MM.1S (cell line): ENCODE data around the gene HNRNPH1.

ENCODE experiments used
- DNase-seq: peaks from one replicate; pipeline ENCODE4 v3.0.0-alpha.2; 2015
- H2AFZ ChIP-seq: fragments of 300-600 bp; sonication (generic); 2 replicates; pipeline ENCODE4 v1.6.0; 2016; ENCODE audit warnings: antibody characterized with exemption, low read length
- H3F3A ChIP-seq: fragments of 300-600 bp; sonication (generic); 2 replicates; pipeline ENCODE4 v1.6.1; 2016; ENCODE audit warnings: mild to moderate bottlenecking, antibody characterized with exemption, low read length, moderate library complexity, mixed read lengths; ENCODE audit not compliant: insufficient read depth
- H3K27ac ChIP-seq: fragments of 300-600 bp; sonication (generic); 2 replicates; pipeline ENCODE4 v1.5.1; 2016; ENCODE audit warnings: mild to moderate bottlenecking, low read length
- H3K27me3 ChIP-seq: fragments of 300-600 bp; sonication (generic); replicated peaks from 2 replicates; pipeline ENCODE4 v1.6.0; 2016; ENCODE audit warnings: low read length; ENCODE audit not compliant: insufficient read depth
- H3K36me3 ChIP-seq: fragments of 300-600 bp; sonication (generic); replicated peaks from 2 replicates; pipeline ENCODE4 v1.6.1; 2016; ENCODE audit warnings: mild to moderate bottlenecking, low read length, mixed read lengths; ENCODE audit not compliant: insufficient read depth
- H3K4me1 ChIP-seq: fragments of 300-600 bp; sonication (generic); 2 replicates; pipeline ENCODE4 v1.6.1; 2016; ENCODE audit warnings: low read length, mixed read lengths
- H3K4me2 ChIP-seq: fragments of 300-600 bp; sonication (generic); 2 replicates; pipeline ENCODE4 v1.6.0; 2016; ENCODE audit warnings: low read depth, low read length
- H3K4me3 ChIP-seq: fragments of 300-600 bp; sonication (generic); 2 replicates; pipeline ENCODE4 v1.5.1; 2016; ENCODE audit warnings: low read length, mixed read lengths
- H3K79me2 ChIP-seq: fragments of 300-600 bp; sonication (generic); 2 replicates; pipeline ENCODE4 v1.6.1; 2016; ENCODE audit warnings: mixed run types, low read length, mixed read lengths
- H3K9ac ChIP-seq: fragments of 300-600 bp; sonication (generic); 2 replicates; pipeline ENCODE4 v1.6.1; 2016; ENCODE audit warnings: low read length, mixed read lengths
- H3K9me2 ChIP-seq: fragments of 300-600 bp; sonication (generic); replicated peaks from 2 replicates; pipeline ENCODE4 v1.6.1; 2016; ENCODE audit warnings: mild to moderate bottlenecking, low read length, mixed read lengths; ENCODE audit not compliant: insufficient read depth
- H3K9me3 ChIP-seq: fragments of 300-600 bp; sonication (generic); replicated peaks from 2 replicates; pipeline ENCODE4 v1.6.1; 2016; ENCODE audit warnings: mild to moderate bottlenecking, low read length, mixed read lengths; ENCODE audit not compliant: insufficient read depth
- H4K20me1 ChIP-seq: fragments of 300-600 bp; sonication (generic); 2 replicates; pipeline ENCODE4 v1.6.1; 2016; ENCODE audit warnings: mild to moderate bottlenecking, low read length, moderate library complexity, mixed read lengths; ENCODE audit not compliant: insufficient read depth
- CTCF ChIP-seq: fragments of 300-600 bp; sonication (generic); IDR thresholded peaks from 2 replicates; pipeline ENCODE4 v1.5.1; 2016; ENCODE audit warnings: antibody characterized with exemption, low read length, mixed read lengths
- EZH2 ChIP-seq: fragments of 300-600 bp; sonication (generic); optimal IDR thresholded peaks from 2 replicates; pipeline ENCODE3; 2017; ENCODE audit warnings: low read depth, mild to moderate bottlenecking, antibody characterized with exemption, low read length, mixed read lengths
- EZH2phosphoT487 ChIP-seq: fragments of 300-600 bp; sonication (generic); IDR thresholded peaks from 2 replicates; pipeline ENCODE4 v1.6.1; 2018; ENCODE audit warnings: antibody characterized with exemption, low read length

Gene HNRNPH1

GRCh38 chr5:179572386-179572785, 51.1 kb downstream of the HNRNPH1 start:
- Histone ChIP-seq H3F3A (no peaks in the 10 kb centered on the region), H3K27ac (no peak overlapping the region), H3K9me2 (no peaks in the 10 kb centered on the region), H3K4me3 (no peak overlapping the region), H2AFZ (no peak overlapping the region), H3K9ac (no peak overlapping the region), H3K9me3 (no peaks in the 10 kb centered on the region), H4K20me1 (no peaks in the 10 kb centered on the region), H3K4me1 (no peaks in the 10 kb centered on the region), H3K27me3 (no peaks in the 10 kb centered on the region), H3K36me3 (peaks cover 3% of the 10 kb centered on the region; the same call in 1 of the 2 replicates), H3K4me2 (no peak overlapping the region), H3K79me2 (no peaks in the 10 kb centered on the region)
- no peak for TF ChIP-seq EZH2
- TF ChIP-seq EZH2phosphoT487, result no peak
- TF ChIP-seq CTCF, result no peak
- DNase-seq, result no peak

GRCh38 chr5:179568721-179569120, 54.8 kb downstream of the HNRNPH1 start:
- Histone ChIP-seq H4K20me1 (no peaks in the 10 kb centered on the region), H3K27ac (no peak overlapping the region), H2AFZ (no peak overlapping the region), H3K9me2 (no peaks in the 10 kb centered on the region), H3K36me3 (peaks cover 3% of the 10 kb centered on the region; the same call in 1 of the 2 replicates), H3K79me2 (no peaks in the 10 kb centered on the region), H3K4me3 (no peak overlapping the region), H3K4me2 (no peak overlapping the region), H3K27me3 (no peaks in the 10 kb centered on the region), H3K9ac (no peak overlapping the region), H3K9me3 (no peaks in the 10 kb centered on the region), H3K4me1 (no peaks in the 10 kb centered on the region), H3F3A (no peaks in the 10 kb centered on the region)
- DNase-seq, result no peak
- TF ChIP-seq CTCF (no peak), EZH2 (no peak), EZH2phosphoT487 (no peak)

DNA sequence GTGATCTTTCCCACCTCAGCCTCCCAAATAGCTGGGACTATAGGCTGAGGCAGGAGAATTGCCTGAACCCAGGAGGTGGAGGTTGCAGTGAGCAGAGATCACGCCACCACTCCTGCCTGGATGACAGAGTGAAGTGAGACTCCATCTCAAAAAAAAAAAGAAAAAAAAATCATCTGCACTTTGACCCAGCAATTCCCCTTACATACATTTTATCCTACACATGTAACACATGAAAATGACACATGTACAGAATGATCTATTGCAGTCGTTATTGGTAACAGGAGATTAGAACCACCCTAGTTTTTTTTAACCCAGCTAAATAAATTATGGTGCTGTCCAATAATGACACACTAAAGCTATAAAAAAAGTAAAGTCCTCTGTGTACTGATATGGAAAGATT, 58.9 kb downstream of the HNRNPH1 start:
- no peak overlapping the region for H3K4me3 ChIP-seq
- no peak for DNase-seq
- no peaks in the 10 kb centered on the region for H3K9me3 ChIP-seq
- TF ChIP-seq CTCF, result no peak
- TF ChIP-seq EZH2, result no peak
- no peak for TF ChIP-seq EZH2phosphoT487
- no peaks in the 10 kb centered on the region for H3K9me2 ChIP-seq
- no peaks in the 10 kb centered on the region for H4K20me1 ChIP-seq
- no peak overlapping the region for H3K9ac ChIP-seq
- no peaks in the 10 kb centered on the region for H3K27me3 ChIP-seq
- no peaks in the 10 kb centered on the region; the same call in 1 of the 2 replicates for H3K36me3 ChIP-seq
- peaks cover 5% of the 10 kb centered on the region for H3K79me2 ChIP-seq
- H3K4me2 ChIP-seq, result no peak overlapping the region
- no peak overlapping the region for H2AFZ ChIP-seq
- H3K27ac ChIP-seq, result no peak overlapping the region
- no peaks in the 10 kb centered on the region for H3F3A ChIP-seq
- H3K4me1 ChIP-seq, result no peaks in the 10 kb centered on the region
